HG02870 (cell line): ENCODE results near the gene IL15.
A peak's percentile ranks its signal among the peaks of the same experiment; 100 is the strongest.
"Not testable (repeated sequence)": the region's sequence is repeated elsewhere in the genome, so short reads cannot be mapped to it uniquely, and the experiment has no call there.

ENCODE experiments used
- ATAC-seq: cut with Tn5 transposase; IDR thresholded peaks from one replicate; pipeline ENCODE4 v1.9.1; 2021; ENCODE audit warnings: mild to moderate bottlenecking, moderate library complexity; ENCODE audit not compliant: unreplicated experiment

IL15 gene

GRCh38 chr4:141636082-141636770 lies at the start of gene IL15:
IL15 (plus strand) TSS chr4:141636583; CDS start chr4:141719465, 82,882 bp downstream.
- ATAC-seq = peak; percentile 52

- no peak for ATAC-seq
These were observed 48.5 kb upstream of the IL15 start for GRCh38 chr4:141587897-141588296.

- ATAC-seq = no peak
These were observed 40.9 kb upstream of the IL15 start for GRCh38 chr4:141595531-141595930.

- no peak for ATAC-seq
These were observed 36.5 kb upstream of the IL15 start for GRCh38 chr4:141599853-141600252.

- not testable (repeated sequence) for ATAC-seq
These were observed 31.7 kb upstream of the IL15 start for GRCh38 chr4:141604683-141605082.

- no peak for ATAC-seq
These were observed 30.9 kb upstream of the IL15 start for GRCh38 chr4:141605425-141605856.

- ATAC-seq = no peak
These were observed 27.1 kb upstream of the IL15 start for GRCh38 chr4:141609243-141609642.

GRCh38 chr4:141610365-141610764 lies 26.0 kb upstream of the IL15 start:
- ATAC-seq = no peak

- ATAC-seq = peak; percentile 74
These were observed 21.4 kb upstream of the IL15 start for GRCh38 chr4:141614878-141615586.

GRCh38 chr4:141615587-141615918 lies 20.8 kb upstream of the IL15 start:
- ATAC-seq = not testable (repeated sequence)

GRCh38 chr4:141620715-141621114 lies 15.7 kb upstream of the IL15 start:
- no peak for ATAC-seq

GRCh38 chr4:141625023-141625422 lies 11.4 kb upstream of the IL15 start:
- ATAC-seq = no peak

GRCh38 chr4:141630854-141631253 lies 5.5 kb upstream of the IL15 start:
- no peak for ATAC-seq

GRCh38 chr4:141635736-141636081 lies 674 bp upstream of the IL15 start:
- peak; percentile 45 for ATAC-seq

- ATAC-seq = peak; percentile 39
These were observed 533 bp downstream of the IL15 start for GRCh38 chr4:141636771-141637460.

- ATAC-seq = no peak
These were observed 1.2 kb downstream of the IL15 start for GRCh38 chr4:141637565-141637964.

- ATAC-seq = no peak
These were observed 1.8 kb downstream of the IL15 start for GRCh38 chr4:141638230-141638629.

- ATAC-seq = no peak
These were observed 4.3 kb downstream of the IL15 start for GRCh38 chr4:141640696-141641095.

- ATAC-seq = no peak
These were observed 5.7 kb downstream of the IL15 start for GRCh38 chr4:141642063-141642462.

- no peak for ATAC-seq
These were observed 6.3 kb downstream of the IL15 start for GRCh38 chr4:141642711-141643110.

GRCh38 chr4:141643557-141643956 lies 7.2 kb downstream of the IL15 start:
- ATAC-seq = peak; percentile 49
